GM12878 (cell line): ENCODE measurements around the gene CAPN2. TPM values are rescaled to one million over a fixed set of nuclear protein-coding genes. Genes with fewer than 3 reads are reported as not detected.

Experiments
- ATAC-seq: fragments of 200-7000 bp; cut with Tn5 transposase; 3 replicates; pipeline ENCODE4 v1.9.1; 2020; ENCODE audit warnings: mild to moderate bottlenecking, moderate library complexity
- BruUV-seq: library from RNA; stranded (reverse); fragments of 400-500 nt; replicated peaks from 2 replicates; lab custom pipeline; 2021; lab: Mats Ljungman, UMichigan
- CTCF ChIA-PET: fragments of 300-600 bp; sonication (Branson Sonifier 250); formaldehyde crosslinking; extraction: SDS; loops from one replicate; lab custom pipeline; 2021; ENCODE audit warnings: inconsistent platforms; lab: Yijun Ruan, JAX
- POLR2A ChIA-PET: fragments of 350-600 bp; formaldehyde crosslinking; extraction: SDS; loops from one replicate; lab custom pipeline; 2021; ENCODE audit warnings: inconsistent platforms; lab: Charles Lee
- RAD21 ChIA-PET: fragments of 300-600 bp; sonication (Branson Sonifier 250); formaldehyde crosslinking; loops from one replicate; lab custom pipeline; 2023; ENCODE audit warnings: antibody characterized with exemption; ENCODE audit not compliant: unreplicated experiment; lab: Charles Lee
- SMC1A ChIA-PET: fragments of 300-600 bp; sonication (Branson Sonifier 250); formaldehyde crosslinking; loops from one replicate; lab custom pipeline; 2023; ENCODE audit not compliant: unreplicated experiment, uncharacterized antibody; lab: Charles Lee
- DNase-seq: peaks from one replicate; pipeline ENCODE4 v3.0.0-alpha.2; 2011; ENCODE audit warnings: low read depth, low spot score
- FAIRE-seq: peaks from 3 replicates; lab custom pipeline; 2011; peaks lifted over from hg19 to GRCh38; lab: Jason Lieb, UNC
- H2AFZ ChIP-seq: 2 replicates; pipeline ENCODE4 v1.6.0; 2011; ENCODE audit warnings: low read depth, low read length, control low read depth; ENCODE audit not compliant: control insufficient read depth
- H3K27ac ChIP-seq: 2 replicates; pipeline ENCODE4 v1.5.1; 2011; ENCODE audit warnings: control low read depth; ENCODE audit not compliant: control insufficient read depth, insufficient read depth
- H3K27me3 ChIP-seq, 2 experiments: replicated peaks in 1 of 2; 2 replicates each; pipeline versions ENCODE4 v1.6.0 to v1.6.1; 2011; ENCODE audit warnings: low read length in 1 of 2; ENCODE audit not compliant: control insufficient read depth in 2 of 2, insufficient read depth in 2 of 2
- H3K36me3 ChIP-seq, 2 experiments: 2 replicates each; pipeline ENCODE4 v1.5.1; 2011; ENCODE audit warnings: low read length in 1 of 2; ENCODE audit not compliant: control insufficient read depth in 2 of 2, insufficient read depth in 2 of 2
- H3K4me1 ChIP-seq: 2 replicates; pipeline ENCODE4 v1.6.1; 2011; ENCODE audit warnings: mild to moderate bottlenecking, low read length, moderate library complexity, mixed read lengths; ENCODE audit not compliant: control insufficient read depth, insufficient read depth
- H3K4me2 ChIP-seq: 2 replicates; pipeline ENCODE4 v1.6.0; 2011; ENCODE audit warnings: control low read depth; ENCODE audit not compliant: control insufficient read depth, insufficient read depth
- H3K4me3 ChIP-seq: fragments of 200-600 bp; sonication (generic); 2 replicates; pipeline ENCODE4 v1.5.1; 2016
- H3K79me2 ChIP-seq: 2 replicates; pipeline ENCODE4 v1.6.0; 2011; ENCODE audit warnings: low read length; ENCODE audit not compliant: control insufficient read depth, insufficient read depth
- H3K9ac ChIP-seq: 2 replicates; pipeline ENCODE4 v1.8.0; 2011; ENCODE audit warnings: low read length, control low read depth, mixed read lengths; ENCODE audit not compliant: control insufficient read depth, insufficient read depth
- H3K9me3 ChIP-seq: replicated peaks from 3 replicates; pipeline ENCODE4 v1.5.1; 2011; ENCODE audit warnings: mild to moderate bottlenecking, low read length; ENCODE audit not compliant: control insufficient read depth, insufficient read depth
- H4K20me1 ChIP-seq: 2 replicates; pipeline ENCODE4 v1.6.0; 2011; ENCODE audit not compliant: control insufficient read depth, insufficient read depth
- BMI1 ChIP-seq: fragments of 450-650 bp; IDR thresholded peaks from 2 replicates; pipeline ENCODE4 v1.6.1; 2016; ENCODE audit warnings: mild to moderate bottlenecking, moderate library complexity, borderline replicate concordance
- E4F1 ChIP-seq: fragments of 450-650 bp; IDR thresholded peaks from 2 replicates; pipeline ENCODE4 v1.6.1; 2018; ENCODE audit warnings: borderline replicate concordance, mild to moderate bottlenecking; ENCODE audit not compliant: partially characterized antibody
- FOXK2 ChIP-seq: fragments of 450-650 bp; IDR thresholded peaks from 2 replicates; pipeline ENCODE4 v1.6.1; 2017; ENCODE audit warnings: mild to moderate bottlenecking, moderate library complexity
- MAX ChIP-seq: IDR thresholded peaks from 2 replicates; pipeline ENCODE4 v1.6.1; 2012; ENCODE audit warnings: low read depth, low read length, improper control_type of control experiment
- TCF3 ChIP-seq: IDR thresholded peaks from 2 replicates; pipeline ENCODE4 v1.6.1; 2012; ENCODE audit warnings: low read depth, mild to moderate bottlenecking, low read length, borderline replicate concordance; ENCODE audit not compliant: insufficient read depth
- USF1 ChIP-seq: IDR thresholded peaks from 2 replicates; pipeline ENCODE4 v1.6.1; 2011; ENCODE audit warnings: borderline replicate concordance, low read depth, mild to moderate bottlenecking, moderate library complexity, mixed read lengths, low read length; ENCODE audit not compliant: insufficient read depth; ENCODE audit errors: extremely low read length
- WGBS: methylation state at CpG from one replicate; pipeline ENCODE4 v1.1.6; 2016; ENCODE audit warnings: low lambda C conversion rate; ENCODE audit not compliant: insufficient replicate concordance, insufficient coverage; ENCODE audit errors: missing lambda C conversion rate; 5-methylcytosine and 5-hydroxymethylcytosine counted together
- in situ Hi-C: fragments of 300-500 bp; cut with MboI; formaldehyde crosslinking; loops from 9 replicates; pipeline ENCODE4 v1.14.3; 2018; ENCODE audit warnings: mixed read lengths
- intact Hi-C: fragments of 100-400 bp; cut with micrococcal nuclease; formaldehyde crosslinking; loops from one replicate; pipeline ENCODE4 v1.14.2; 2022; ENCODE audit not compliant: unreplicated experiment
- polyA plus RNA-seq, 11 experiments: library from polyadenylated mRNA; depleted of rRNA in 4 of 11; unstranded in 6 of 11; stranded (reverse) in 5 of 11; fragments of >200 nt; fragmentation: Nextera tagmentation in 4 of 11; fragmentation: Illumina TruSeq in 1 of 11; extraction: Ambion mirVana in 4 of 11; extraction: Trizol in 1 of 11; gene quantifications; 1 replicate in 1 of 11; 2 replicates in 10 of 11; pipeline versions ENCODE4 v1.2.1 to v1.2.3, GENCODE V29; 2011 to 2016; ENCODE audit warnings: inconsistent platforms in 2 of 11, missing spikeins in 2 of 11, low read depth in 1 of 11
- total RNA-seq, 4 experiments: library from RNA; depleted of rRNA in 3 of 4; stranded (reverse); fragments of >200 nt in 3 of 4; fragmentation: Illumina TruSeq in 1 of 4; extraction: Trizol in 1 of 4; gene quantifications; 2 replicates each; pipeline versions ENCODE4 v1.2.1 to v1.2.3, GENCODE V29; 2013 to 2021

Gene CAPN2
- total and polyA plus RNA-seq, 10 of the 15 experiments (the other 5 are each of a cell fraction or from before 2014, with no cell fraction given): 6.0 to 21.4 (median 16.6) TPM

GRCh38 chr1:223704921-223705878 is 7.1 kb upstream of the CAPN2 start:
- intact Hi-C loops (no loop called here), in situ Hi-C loops (no loop called here)
- H3K9ac ChIP-seq: no peak overlapping the region
- DNase-seq (no peak), FAIRE-seq (no peak), ATAC-seq (peak; percentile 70)
- H3K36me3 ChIP-seq: no peaks in the 10 kb centered on the region
- no peak overlapping the region for H3K27ac ChIP-seq
- H3K9me3 ChIP-seq: no peaks in the 10 kb centered on the region
- TF ChIP-seq TCF3 (no peak), FOXK2 (no peak), MAX (no peak), E4F1 (no peak), BMI1 (no peak), USF1 (no peak)
- no peaks in the 10 kb centered on the region for H4K20me1 ChIP-seq
- ChIA-PET POLR2A (no interaction called here), SMC1A (no interaction called here), RAD21 (interaction anchor here (1.0 kb wide), 1 partner anchor 44 kb away, joined by 3 read pairs; no protein-coding TSS in a partner anchor), CTCF (interaction anchor here (1.0 to 2.1 kb wide), 6 partner anchors 9 to 402 kb away, joined by 3 to 6 read pairs (median 4); no protein-coding TSS in a partner anchor)
- H3K4me2 ChIP-seq: no peak overlapping the region
- H3K27me3 ChIP-seq: no peaks in the 10 kb centered on the region
- 42% methylated on average over 8 of the region's 8 CpGs for WGBS
- H3K79me2 ChIP-seq: no peaks in the 10 kb centered on the region
- BruUV-seq: no TSS peak
- no peak overlapping the region for H3K4me3 ChIP-seq
- peaks cover 3% of the 10 kb centered on the region; the same call in 1 of the 2 replicates for H3K4me1 ChIP-seq
- H2AFZ ChIP-seq: no peak overlapping the region
